ENCODE measurements around the gene TRIO.

The TRIO gene

GRCh38 chr5:14153932-14154731 lies 11.0 kb downstream of the TRIO start:
- Histone ChIP-seq H3K4me2 (peak overlapping the region; percentile 89), H3K4me3 (no peak overlapping the region), H3K27ac (peak overlapping the region; percentile 86), H3K9ac (peak overlapping the region; percentile 75), H4K20me1 (peaks cover 49% of the 10 kb centered on the region), H3K36me3 (peaks cover 7% of the 10 kb centered on the region; the same call in 1 of the 2 replicates), H3K4me1 (peaks cover 82% of the 10 kb centered on the region), H3K27me3 (no peaks in the 10 kb centered on the region), H3K9me3 (no peaks in the 10 kb centered on the region)
- no peak for TF ChIP-seq Cebpa-rat (IDR thresholded peaks at IDR 0.05)

GRCh38 chr5:14155075-14155474 lies 11.9 kb downstream of the TRIO start:
- Histone ChIP-seq H3K9ac (peak overlapping the region; percentile 75; the same call in 1 of the 2 replicates), H3K4me1 (peaks cover 82% of the 10 kb centered on the region), H3K9me3 (no peaks in the 10 kb centered on the region), H3K36me3 (0 out of 2 replicates have a peak, but pooled peaks cover under 1% of the 10 kb centered on the region), H3K27me3 (no peaks in the 10 kb centered on the region), H3K4me2 (peak overlapping the region; percentile 89), H3K4me3 (no peak overlapping the region), H4K20me1 (peaks cover 49% of the 10 kb centered on the region), H3K27ac (peak overlapping the region; percentile 86)
- TF ChIP-seq Cebpa-rat (IDR thresholded peaks at IDR 0.05), result no peak

- peak overlapping the region; percentile 86 for H3K27ac ChIP-seq
- H3K4me3 ChIP-seq, result peak overlapping the region; percentile 62; the same call in 1 of the 2 replicates
- H4K20me1 ChIP-seq, result peaks cover 49% of the 10 kb centered on the region
- peak overlapping the region; percentile 89 for H3K4me2 ChIP-seq
- peak overlapping the region; percentile 79; the same call in 1 of the 2 replicates for H3K9ac ChIP-seq
- H3K4me1 ChIP-seq, result peaks cover 85% of the 10 kb centered on the region
- peaks cover 2% of the 10 kb centered on the region; the same call in 1 of the 2 replicates for H3K36me3 ChIP-seq
- peak; percentile 33; the same call in 1 of the 2 replicates for TF ChIP-seq Cebpa-rat (IDR thresholded peaks at IDR 0.05)
- no peaks in the 10 kb centered on the region for H3K27me3 ChIP-seq
- peaks cover 2% of the 10 kb centered on the region; the same call in 1 of the 2 replicates for H3K9me3 ChIP-seq
Observed at GRCh38 chr5:14155739-14156138, 12.6 kb downstream of the TRIO start.

GRCh38 chr5:14156290-14156649 lies 13.1 kb downstream of the TRIO start:
- Histone ChIP-seq H3K9me3 (peaks cover 7% of the 10 kb centered on the region), H4K20me1 (peaks cover 48% of the 10 kb centered on the region), H3K36me3 (peaks cover 7% of the 10 kb centered on the region), H3K4me2 (peak overlapping the region; percentile 89), H3K27ac (peak overlapping the region; percentile 86), H3K4me3 (peak overlapping the region; percentile 62), H3K4me1 (peaks cover 91% of the 10 kb centered on the region), H3K27me3 (no peaks in the 10 kb centered on the region), H3K9ac (peak overlapping the region; percentile 79)
- no peak for TF ChIP-seq Cebpa-rat (IDR thresholded peaks at IDR 0.05)

- peaks cover 13% of the 10 kb centered on the region for H3K36me3 ChIP-seq
- H3K9me3 ChIP-seq, result peaks cover 13% of the 10 kb centered on the region
- H3K27me3 ChIP-seq, result no peaks in the 10 kb centered on the region
- H3K4me1 ChIP-seq, result peaks cover 89% of the 10 kb centered on the region
- peak overlapping the region; percentile 89 for H3K4me2 ChIP-seq
- H3K4me3 ChIP-seq, result peak overlapping the region; percentile 62
- no peak for TF ChIP-seq Cebpa-rat (IDR thresholded peaks at IDR 0.05)
- peak overlapping the region; percentile 86 for H3K27ac ChIP-seq
- H4K20me1 ChIP-seq, result peaks cover 48% of the 10 kb centered on the region
- peak overlapping the region; percentile 79 for H3K9ac ChIP-seq
Observed at GRCh38 chr5:14156650-14157492, 13.7 kb downstream of the TRIO start.

- peaks cover 89% of the 10 kb centered on the region for H3K4me1 ChIP-seq
- H3K27ac ChIP-seq, result peak overlapping the region; percentile 86
- peak overlapping the region; percentile 62 for H3K4me3 ChIP-seq
Observed at GRCh38 chr5:14157493-14157782, 14.3 kb downstream of the TRIO start.

GRCh38 chr5:14158890-14159666 lies 15.9 kb downstream of the TRIO start:
- H3K27me3 ChIP-seq, result no peaks in the 10 kb centered on the region
- H3K36me3 ChIP-seq, result peaks cover 33% of the 10 kb centered on the region
- H3K27ac ChIP-seq, result peak overlapping the region; percentile 50; the same call in 1 of the 2 replicates
- no peak for TF ChIP-seq Cebpa-rat (IDR thresholded peaks at IDR 0.05)
- peaks cover 41% of the 10 kb centered on the region for H4K20me1 ChIP-seq
- peaks cover 73% of the 10 kb centered on the region for H3K4me1 ChIP-seq
- H3K4me2 ChIP-seq, result peak overlapping the region; percentile 89
- H3K9me3 ChIP-seq, result peaks cover 36% of the 10 kb centered on the region
- H3K4me3 ChIP-seq, result no peak overlapping the region
- no peak overlapping the region for H3K9ac ChIP-seq

More at GRCh38 chr5:14157493-14157782, 14.3 kb downstream of the TRIO start:
- H3K36me3 ChIP-seq, result peaks cover 19% of the 10 kb centered on the region
- peaks cover 19% of the 10 kb centered on the region for H3K9me3 ChIP-seq
- H3K9ac ChIP-seq, result peak overlapping the region; percentile 79
- H4K20me1 ChIP-seq, result peaks cover 45% of the 10 kb centered on the region
- H3K4me2 ChIP-seq, result peak overlapping the region; percentile 89
- TF ChIP-seq Cebpa-rat (IDR thresholded peaks at IDR 0.05), result no peak
- no peaks in the 10 kb centered on the region for H3K27me3 ChIP-seq

- Histone ChIP-seq H3K4me1 (peaks cover 62% of the 10 kb centered on the region), H3K4me2 (no peak overlapping the region), H4K20me1 (peaks cover 70% of the 10 kb centered on the region)
Observed at GRCh38 chr5:14161825-14162556, 18.8 kb downstream of the TRIO start.

More at GRCh38 chr5:14161825-14162556, 18.8 kb downstream of the TRIO start:
- peaks cover 53% of the 10 kb centered on the region for H3K36me3 ChIP-seq
- H3K27ac ChIP-seq, result no peak overlapping the region
- no peak overlapping the region for H3K4me3 ChIP-seq
- H3K27me3 ChIP-seq, result no peaks in the 10 kb centered on the region
- TF ChIP-seq Cebpa-rat (IDR thresholded peaks at IDR 0.05), result no peak
- no peak overlapping the region for H3K9ac ChIP-seq
- peaks cover 54% of the 10 kb centered on the region for H3K9me3 ChIP-seq

All from BLaER1 (cell line).